NCI-H526 treated with DMSO at 0.1 percent for 48 hours (cell line): ENCODE measurements around the gene WDR72.

Experiments
- DNase-seq: peaks from one replicate; lab custom pipeline; 2025; lab: John Stamatoyannopoulos, UW

Gene WDR72

DNA sequence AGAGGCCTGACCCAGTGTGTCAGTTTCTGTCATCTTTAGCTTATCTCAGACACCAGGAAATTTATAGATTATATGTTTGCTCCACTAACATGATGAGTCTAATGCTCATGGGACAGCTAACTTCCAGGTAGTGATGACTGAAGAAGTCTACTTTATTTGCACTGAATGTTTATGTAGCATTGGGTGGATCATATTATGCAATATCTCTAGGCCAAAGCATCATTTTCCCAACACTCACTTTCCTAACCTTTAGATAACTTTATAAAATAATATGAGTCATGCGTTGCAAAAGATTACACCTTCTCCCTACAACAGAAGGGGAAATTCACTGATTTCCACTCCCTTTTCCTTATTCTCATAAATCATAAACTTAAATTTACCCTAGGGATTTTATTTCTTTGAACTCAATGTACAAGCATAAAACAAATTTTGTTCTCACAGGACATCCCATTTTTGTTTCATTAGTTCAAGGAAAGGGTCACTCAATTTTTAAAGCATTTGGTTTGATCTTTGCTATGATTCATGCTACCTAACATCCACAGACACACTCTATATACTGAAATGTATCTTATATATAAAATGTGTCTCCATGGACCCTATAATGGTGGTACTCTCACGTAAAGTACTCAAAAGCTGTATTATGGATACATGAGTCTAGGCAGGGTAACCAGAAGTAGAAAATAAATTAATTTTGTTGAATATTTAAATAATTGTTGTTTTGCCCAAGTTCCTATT, 225.2 kb downstream of the WDR72 start:
- no peak for DNase-seq

DNA sequence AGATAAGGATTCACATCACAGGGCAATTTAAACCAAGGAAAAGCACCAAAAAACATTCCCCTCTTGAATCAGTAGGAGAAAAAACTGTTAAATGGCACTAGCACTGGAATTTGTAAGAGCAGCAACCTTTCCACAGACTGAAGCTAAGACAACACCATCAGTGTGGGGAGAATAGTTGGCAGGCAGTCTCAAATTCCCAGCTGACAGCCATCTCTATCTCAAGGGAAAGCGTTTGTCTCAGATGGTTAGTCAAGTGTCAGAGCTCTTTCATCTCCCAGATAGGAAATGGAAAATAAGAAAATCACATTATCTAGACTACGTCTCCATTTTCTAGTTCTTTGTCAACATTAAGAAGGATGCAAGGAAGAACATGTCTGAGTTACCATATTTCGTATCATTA, 228.7 kb downstream of the WDR72 start:
- no peak for DNase-seq

DNA sequence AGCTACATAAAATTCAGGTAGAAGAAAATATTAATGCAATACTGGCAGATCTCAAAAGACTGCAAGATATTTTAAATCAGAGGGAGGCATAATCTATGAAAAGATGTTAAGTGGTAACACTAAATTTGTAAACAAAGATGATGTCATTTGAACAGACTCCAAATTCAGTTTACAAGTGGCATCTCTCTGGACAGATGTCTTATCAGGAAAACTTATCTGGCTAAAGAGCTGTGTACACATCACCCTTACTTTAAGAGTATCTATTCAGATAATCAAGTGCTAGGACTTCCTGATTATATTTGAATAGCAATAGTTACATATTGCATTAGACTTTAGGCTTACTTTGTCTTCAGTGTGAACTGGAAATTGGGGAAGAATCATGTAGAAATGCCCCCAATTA, 231.5 kb downstream of the WDR72 start:
- DNase-seq = no peak

DNA sequence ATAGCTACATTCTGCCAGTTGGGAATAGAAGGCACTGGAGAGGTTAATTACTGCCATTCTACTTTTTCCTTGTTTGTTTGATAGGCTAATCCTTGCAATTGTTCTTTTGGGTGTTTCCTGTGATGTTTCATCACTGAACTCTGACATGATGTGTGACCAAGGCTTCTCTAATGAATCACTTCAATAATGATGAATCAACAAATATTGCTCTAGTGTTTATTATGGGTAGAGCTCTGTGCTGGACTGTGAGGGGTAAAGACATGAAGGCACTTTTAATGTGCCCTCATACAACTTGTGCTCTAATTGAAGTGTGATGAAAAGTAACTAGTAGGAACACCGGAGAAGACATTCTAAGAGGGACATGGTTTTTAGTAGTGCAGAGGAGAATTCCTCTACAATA, 233.6 kb downstream of the WDR72 start:
- no peak for DNase-seq

DNA sequence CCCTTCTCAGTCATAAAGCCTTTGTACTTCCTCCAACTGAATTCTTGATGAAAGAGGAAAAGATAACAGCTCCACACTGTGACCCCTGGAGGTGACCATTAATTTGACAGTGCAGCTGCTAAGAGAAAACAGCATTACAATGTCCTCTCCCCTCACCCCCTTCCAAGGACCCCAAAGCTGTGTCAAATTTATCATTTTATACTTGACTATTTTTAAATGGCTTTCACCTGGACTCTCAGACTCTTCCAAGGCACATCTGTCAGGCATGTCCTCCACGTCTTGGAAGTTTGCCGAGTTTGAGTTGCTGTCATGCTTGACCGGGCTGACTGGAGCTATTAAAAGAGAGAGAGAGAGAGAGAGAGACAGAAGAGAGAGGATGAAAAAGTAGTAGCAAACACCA, 236.5 kb downstream of the WDR72 start:
- DNase-seq = no peak

DNA sequence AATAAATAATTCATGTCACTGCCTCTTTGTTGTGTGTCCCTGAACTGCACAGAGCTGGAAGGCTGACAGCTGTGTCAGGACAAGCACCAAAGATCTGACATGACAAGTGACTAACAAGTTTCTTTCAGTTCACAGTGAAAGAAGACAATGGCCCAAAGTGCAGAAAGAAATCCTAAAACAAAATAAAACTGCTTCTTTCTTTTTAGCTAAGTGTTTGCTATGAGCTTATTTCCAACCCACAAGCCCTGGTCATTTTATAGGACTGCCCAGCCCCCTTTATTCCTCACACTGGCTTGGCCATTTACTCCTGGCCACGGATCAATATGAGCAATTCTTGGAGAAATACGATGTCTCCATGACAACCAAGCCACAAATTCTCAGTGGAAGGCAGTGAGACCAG, 238.5 kb downstream of the WDR72 start:
- no peak for DNase-seq

DNA sequence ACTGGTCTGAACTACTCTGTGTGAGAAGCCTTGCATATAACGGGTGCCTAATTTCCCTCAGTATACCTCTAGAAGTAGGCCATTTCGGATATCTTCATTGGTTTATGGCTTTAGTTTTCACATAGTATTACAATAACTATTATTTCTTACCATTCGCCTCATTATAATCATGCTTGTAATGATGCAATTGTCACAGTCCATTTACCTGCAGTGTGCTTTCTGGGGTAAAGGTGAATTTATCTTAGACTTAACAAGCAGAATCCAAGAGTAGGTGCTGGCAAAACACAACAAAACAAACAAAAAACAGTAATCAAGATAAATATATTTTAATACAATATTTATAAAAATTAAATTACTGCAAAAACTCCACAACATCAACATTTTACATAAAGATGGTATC, 246.0 kb downstream of the WDR72 start:
- DNase-seq = no peak

DNA sequence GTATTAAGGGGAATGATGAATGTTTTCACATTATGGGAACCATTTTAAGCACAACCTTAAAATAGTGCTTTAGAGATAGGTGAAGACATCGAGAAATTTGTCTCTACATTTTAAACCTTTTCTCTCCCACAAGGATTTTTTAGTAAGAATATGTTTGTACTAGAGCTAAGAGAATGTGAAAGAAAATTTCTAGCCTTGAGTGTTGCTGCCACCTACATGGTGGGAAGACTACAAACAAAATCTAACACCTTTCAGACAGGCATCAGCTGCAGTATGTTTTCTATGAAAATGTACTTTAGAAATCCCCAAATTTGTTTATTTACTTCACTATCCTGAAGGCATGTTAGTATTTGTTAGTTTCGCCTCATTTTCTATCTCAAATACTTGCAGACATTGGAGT, 247.4 kb downstream of the WDR72 start:
- no peak for DNase-seq

DNA sequence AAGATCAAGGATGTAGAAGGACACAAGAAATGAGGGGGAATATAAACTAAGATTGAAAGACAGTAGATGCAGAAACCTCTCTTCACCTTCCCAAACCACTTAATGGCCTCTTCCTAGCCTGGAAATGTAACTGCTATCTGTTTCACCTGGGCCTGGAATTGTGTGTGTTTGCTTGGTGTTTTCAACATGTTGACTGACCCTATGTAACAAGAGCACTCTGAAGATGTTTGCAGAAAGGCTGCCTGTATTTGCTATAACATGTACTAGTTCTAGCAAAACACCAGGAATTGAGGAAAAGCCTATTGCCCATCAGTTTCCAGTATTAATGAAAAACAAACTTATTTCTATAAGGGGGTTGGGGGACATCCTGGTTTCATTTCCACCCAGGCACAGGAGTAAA, 248.3 kb downstream of the WDR72 start:
- no peak for DNase-seq

DNA sequence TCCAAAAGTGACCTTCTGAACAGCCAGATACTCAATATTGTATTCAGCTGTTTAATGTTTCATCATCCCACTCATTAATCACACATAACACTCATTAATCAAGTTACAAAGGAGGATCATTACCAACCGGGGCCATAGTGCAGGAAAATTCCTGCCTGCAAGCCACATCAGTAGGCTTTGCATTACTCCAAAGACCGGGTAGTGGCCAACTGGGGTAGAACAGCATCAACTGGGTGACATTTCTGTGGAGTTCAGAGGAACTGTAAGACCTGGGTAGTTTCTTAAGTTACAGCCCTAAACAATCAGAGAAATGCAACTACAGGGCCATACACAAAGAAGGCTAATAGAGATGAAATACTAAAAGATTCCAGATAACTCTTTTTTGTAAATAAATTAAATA, 253.1 kb downstream of the WDR72 start:
- no peak for DNase-seq

DNA sequence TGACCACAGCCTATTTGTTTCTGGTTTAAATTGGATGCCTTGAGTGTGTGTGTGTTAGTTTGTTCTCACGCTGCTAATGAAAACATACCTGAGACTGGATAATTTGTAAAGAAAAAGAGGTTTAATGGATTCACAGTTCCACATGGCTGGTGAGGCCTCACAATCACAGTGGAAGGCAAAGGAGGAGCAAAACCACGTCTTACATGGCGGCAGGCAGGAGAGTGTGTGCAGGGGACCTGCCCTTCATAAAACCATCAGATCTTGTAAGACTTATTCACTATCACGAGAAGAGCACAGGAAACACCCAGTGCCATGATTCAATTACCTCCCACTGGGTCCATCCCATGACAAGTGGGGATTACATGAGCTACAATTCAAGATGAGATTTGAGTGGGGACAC, 260.5 kb downstream of the WDR72 start:
- DNase-seq = no peak

DNA sequence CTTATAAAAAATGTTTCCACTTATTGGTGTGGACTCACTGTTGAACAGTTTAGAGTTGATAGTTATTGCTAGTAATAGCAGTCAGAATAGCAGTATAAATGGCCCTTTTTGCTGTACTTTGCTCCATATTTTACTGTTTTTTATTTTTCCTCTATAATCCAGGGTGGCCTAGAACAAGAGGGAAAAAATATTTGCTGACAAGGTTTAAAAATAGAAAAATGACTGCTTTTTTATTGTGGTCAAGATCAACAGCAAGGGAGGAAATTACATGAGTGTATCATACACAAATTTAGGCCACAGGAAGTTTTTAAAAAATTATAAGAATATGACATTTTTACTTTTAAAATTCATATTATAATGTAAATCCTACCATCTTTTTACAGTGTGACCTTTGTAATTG, 269.1 kb downstream of the WDR72 start:
- DNase-seq = no peak

DNA sequence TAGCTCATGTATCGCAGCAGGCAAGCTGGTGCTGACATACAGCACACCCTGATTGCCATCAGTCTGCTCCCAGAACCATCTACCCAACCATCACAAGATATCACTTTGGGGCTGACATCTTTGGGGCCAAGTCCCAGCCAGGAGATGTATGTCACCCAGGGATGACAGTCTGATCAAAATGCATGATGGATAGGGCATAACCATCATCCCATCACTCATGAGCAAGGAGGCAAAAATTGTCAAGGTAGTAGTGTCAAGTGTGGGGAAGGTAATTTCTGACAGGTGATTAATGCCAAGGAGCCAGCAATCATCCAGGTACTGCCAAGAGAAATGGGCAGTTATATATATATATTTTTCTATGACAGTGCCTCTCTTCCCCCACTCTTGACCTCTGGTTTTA, 277.4 kb downstream of the WDR72 start:
- DNase-seq = no peak

DNA sequence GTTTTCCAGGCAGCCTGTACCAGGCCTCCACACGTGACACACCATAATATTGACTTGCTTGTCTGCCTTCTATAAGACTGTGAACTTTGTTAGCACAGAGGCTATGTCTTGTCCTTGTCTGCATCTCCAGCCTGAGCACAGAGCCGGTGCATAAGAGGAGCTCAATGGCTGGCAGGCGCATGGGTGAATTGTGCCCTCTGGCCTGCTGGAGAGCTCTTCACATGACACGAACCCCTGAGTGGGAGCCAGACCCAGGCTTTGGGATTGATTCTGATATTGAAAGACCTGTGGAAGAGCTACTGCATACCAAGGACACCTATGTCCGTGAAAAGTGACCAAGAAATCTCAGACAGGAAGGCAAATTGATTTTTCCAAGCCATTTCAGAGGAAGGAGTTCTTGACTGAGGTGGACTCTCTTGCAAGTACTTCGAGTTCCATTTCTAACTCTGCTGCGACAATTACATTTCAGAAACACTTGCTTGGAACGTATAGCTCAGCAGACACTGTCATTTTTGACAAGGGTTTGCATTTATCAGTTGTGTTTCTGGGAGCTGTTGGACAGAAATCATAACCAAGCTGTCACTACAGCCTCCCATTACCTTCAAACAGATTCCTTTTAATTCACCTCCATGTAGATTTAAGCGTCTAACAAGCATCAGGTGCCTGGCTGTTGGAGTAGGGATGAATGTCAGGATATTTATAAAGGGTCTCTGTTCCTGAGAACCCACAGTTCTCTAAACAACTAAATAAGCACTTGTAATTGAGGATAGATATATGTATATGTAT, 281.3 kb downstream of the WDR72 start:
- no peak for DNase-seq

DNA sequence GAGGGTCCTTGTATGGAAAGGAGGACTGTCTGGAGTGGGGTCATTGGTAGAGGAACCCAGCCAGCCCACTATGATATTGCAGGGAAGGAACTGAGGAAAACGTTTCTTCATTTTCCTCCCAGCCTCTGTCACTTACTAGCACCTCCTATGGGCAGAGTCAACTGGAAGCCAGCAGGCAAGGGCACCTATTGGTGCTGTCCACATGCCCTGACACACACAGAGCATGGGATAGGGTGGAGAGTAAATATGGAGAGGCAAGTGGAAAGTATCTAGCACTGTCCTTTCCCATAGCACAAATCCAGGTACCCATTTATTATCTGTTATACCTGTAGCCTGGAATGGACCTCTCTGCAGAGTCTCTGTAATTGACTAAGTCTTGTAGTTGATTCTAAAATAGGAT, 285.6 kb downstream of the WDR72 start:
- no peak for DNase-seq

DNA sequence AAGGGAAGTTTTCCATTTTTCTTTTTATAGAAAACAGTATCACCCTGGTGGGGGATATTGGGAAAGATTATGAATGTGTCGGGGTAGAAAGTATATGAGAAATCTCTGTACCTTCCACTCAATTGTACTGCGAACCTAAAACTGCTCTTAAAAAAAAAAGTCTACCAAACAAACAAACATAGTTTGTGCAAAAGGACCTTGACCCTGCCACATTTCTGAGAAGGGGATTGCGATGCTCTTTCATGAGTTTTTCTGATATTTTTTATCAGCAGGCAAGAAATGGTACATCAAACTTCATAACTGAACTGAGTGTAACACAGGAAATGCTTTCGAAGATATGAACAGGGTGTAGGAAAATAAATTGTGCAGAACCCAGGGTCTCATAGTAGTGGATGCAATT, 286.0 kb downstream of the WDR72 start:
- no peak for DNase-seq

DNA sequence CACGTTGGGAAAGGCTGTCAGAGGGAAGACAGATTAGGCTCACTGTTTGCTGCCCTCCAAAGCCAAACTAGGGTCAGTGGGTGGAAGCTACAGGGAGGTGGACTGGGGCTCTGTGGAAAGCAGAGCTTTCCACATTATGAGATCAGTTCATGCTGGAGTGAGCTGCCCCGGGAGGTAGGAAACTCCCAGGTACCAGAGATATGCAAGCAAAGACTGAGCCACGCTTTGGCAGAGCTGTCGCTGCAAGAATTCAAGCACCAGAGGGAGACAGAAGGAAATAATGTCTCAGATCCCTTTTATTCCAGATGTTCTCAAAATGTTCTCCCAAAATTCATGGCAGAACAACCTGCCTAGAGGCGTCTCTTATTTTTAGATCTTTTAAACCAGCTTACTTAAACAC, 286.6 kb downstream of the WDR72 start:
- DNase-seq = no peak

DNA sequence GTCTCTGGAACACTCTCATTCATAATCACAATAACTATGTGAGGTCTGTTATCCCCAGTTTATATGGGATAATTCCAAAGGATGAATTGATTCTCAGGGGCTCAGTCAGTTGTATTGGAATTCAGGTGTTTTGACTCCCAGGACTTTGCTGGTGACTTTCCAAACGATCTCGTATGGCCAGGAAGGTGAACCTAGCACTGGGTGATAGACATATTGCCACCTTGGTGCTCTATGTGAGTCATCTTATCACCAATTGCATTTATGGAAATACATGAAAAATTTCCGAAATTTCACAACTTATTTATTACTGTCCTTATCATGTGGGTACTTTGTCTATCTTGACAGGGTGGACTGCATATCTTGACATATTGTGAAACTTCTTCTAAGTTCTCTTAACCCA, 287.3 kb downstream of the WDR72 start:
- DNase-seq = no peak

DNA sequence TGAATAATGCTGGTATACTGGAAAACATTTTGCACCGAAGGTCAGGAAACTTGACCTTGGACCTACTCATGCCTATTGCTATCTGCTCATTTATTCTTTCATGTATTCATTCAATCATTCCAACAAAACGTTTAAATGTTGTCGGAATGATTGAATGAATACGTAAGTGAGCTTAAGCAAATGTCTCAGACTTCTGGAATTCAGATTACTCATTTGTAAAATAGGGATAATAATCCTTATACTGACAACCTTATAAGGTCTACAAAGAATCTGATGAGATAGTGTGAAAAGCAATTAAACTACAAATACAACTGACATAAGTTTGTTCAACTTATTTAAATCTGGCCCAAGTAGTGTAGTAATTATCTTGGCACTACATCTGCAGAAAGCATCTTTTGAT, 288.7 kb downstream of the WDR72 start:
- DNase-seq = no peak

DNA sequence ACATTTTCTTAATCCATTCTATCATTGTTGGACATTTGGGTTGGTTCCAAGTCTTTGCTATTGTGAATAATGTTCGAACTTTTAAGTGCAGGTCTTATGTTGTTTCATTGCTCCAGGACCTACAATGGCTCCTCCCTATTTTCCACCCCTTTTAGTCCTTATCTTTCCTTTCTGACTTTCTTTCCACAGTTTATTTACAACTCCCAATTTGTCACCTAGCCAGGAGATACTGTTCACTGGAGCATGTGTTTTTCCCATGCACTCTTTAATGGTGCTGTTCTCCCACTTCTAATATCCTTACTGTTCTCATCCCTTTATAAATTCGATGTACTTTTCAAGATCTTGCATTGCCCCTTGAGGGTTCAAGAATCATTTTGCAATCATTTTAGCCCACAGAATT, 290.0 kb downstream of the WDR72 start:
- no peak for DNase-seq
